NCI-H1048 (cell line): ENCODE data around the gene FAM161A.
"Not testable (repeated sequence)": the region's sequence is repeated elsewhere in the genome, so short reads cannot be mapped to it uniquely, and the experiment has no call there.

ENCODE experiments used
- DNase-seq: peaks from one replicate; lab custom pipeline; 2025; lab: John Stamatoyannopoulos, UW

The FAM161A gene

DNA sequence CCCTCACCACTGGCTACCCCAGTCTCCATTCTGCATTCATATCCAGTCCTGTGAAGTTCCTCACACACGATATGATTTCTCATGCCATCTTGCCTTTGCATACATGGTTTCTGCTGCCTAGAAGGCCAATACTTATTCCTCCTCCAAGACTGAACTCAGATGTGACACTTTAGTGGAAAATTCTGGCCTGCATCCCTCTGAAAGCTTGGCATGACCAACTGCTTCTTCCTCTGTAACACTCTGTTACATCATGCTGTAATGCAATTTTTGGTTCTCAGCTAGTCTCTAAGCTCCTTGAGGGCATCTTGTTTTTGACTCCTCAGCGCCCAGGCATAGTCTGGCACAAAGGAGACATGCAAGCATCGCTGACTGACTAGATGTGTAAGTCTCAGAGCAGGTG, 12.6 kb downstream of the FAM161A start:
- DNase-seq, result no peak

DNA sequence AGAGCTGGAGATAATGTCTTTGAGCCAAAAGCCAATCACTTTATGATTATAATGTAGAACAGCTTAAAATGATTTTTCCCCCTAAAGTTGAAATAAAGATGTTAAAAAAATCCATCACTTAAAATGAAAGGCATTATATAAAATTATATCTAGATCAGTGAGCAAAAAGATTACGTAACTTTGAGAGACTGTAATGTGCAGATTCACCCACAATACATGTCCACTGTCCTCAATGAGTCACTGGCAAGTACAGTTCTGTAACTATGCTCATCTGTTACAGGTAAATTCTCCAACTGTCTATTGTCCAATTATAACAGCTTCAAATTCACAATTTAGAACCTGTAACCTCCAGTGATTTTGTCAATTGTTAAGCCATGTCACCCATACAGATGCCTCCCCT, 19.0 kb downstream of the FAM161A start:
- DNase-seq, result no peak

DNA sequence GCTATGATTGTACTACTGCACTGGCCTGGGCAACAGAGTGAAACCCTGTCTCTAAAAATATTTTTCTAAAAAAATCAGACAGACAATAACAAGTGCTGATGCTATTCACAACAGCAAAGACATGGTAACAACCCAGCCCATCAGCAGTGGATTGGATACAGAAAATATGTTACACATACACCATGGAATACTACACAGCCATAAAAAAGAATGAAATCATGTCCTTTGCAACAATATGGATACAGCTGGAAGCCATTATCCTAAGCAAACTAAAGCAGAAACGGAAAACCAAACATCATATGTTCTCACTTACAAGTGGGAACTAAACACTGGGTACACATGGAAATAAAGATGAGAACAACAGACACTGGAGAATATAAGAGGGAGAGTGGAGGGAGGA, 19.9 kb downstream of the FAM161A start:
- no peak for DNase-seq

DNA sequence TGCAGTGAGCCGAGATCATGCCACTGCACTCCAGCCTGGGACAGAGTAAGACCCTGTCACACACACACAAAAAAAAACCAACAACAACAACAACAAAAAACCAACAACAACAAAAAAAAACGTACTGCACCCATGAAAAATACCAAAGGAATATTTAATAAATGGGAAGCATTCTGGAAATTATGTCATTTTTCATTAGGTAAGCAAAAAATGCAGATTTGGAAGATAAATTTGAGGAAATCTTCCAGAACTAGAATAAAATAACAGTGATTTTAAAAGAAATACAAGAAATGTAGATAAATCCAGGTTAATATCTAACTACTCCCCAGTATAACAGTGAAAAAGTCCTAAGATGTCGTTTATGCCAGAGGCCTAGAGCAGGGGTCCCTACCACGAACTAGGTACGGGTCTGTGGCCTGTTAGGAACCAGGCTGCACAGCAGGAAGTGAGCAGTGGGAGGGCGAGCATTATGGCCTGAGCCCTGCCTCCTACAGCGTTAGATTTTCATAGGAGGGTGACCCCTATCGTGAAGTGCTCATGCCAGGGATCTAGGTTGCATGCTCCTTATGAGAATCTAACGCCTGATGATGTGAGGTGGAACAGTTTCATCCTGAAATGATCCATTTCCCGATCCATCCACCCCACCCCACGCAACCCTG, 21.5 kb downstream of the FAM161A start:
- no peak for DNase-seq

DNA sequence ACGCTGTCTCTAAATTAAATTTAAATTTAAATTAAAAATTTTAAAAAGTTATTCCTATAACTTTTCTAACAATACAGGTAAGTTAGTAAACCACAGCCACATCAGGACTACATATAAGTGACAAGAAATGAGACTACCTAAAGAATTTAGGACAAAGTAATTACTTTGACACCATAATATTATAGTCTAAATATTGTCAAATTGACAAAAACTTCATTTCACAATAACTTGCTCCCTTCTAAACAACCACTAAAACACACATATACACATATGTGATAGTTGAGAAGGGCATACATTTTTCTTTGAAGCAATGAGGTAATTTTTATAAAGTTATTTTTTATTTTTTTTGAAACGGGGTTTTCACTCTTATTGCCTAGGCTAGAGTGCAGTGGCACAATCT, 31.6 kb downstream of the FAM161A start:
- no peak for DNase-seq

DNA sequence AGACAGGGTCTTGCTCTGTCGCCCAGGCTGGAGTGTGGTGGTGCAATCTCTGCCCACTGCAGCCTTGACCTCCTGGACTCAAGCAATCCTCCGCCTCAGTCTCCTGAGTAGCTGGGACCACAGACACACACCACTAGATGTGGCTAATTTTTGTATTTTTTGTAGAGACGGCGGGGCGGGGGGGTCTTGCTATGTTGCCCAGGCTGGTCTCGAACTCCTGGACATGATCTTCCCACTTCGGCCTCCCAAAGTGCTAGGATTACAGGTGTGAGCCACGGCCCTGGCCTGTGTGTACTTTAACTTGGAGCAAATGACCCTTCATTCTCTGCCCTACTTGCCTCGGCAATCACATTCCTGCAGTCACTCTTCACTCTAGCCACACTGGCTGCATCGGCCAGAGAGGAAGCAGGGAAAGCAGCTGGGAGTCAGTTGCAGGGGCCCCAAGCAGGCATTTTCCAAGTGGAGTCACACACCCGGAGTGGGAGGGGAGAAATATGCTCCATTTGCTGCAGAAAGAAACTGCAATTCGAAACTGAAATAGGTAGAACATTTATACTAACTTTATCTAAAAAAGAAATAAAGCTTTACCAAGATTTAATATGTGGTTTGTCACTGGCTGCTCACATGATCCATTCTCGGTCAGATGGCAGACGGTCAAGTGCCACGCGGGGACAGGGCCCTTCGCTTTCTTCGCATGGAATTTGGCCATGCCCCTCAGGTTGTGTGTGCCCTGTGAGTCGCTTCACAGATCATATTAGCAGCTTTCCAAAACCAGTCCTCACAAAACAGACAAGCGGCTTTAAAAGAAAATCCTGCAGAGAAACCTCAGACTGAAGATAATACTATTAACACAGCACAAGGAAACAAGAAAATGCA, 37.1 kb downstream of the FAM161A start:
- DNase-seq, result no peak

DNA sequence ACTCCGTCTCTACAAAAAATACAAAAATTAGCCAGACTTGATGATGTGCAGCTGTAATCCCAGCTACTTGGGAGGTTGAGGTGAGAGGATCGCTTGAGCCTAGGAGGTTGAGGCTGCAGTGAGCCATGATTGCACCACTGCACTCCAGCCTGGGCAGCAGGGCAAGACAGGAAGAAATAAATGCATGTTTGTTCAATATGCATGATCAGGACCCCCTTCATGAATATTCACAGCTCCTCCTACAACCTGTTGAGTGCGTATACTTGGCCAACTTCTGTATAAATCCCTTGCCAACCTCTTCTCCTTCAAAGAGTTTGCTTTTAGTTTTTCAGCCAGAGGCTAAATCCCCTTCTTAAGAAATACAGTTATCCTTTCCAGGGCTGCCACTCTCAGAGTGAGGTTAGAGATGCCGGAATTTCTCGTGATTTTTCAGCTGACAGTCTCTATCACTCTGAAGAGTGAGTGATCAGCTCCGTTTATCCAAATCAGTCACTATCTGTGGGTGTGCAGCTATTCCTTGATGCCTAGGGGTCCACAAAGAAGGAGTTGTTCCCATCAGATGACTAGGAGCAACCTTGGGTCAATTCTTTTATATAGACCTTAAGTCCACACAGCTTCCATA, 39.2 kb downstream of the FAM161A start:
- no peak for DNase-seq

DNA sequence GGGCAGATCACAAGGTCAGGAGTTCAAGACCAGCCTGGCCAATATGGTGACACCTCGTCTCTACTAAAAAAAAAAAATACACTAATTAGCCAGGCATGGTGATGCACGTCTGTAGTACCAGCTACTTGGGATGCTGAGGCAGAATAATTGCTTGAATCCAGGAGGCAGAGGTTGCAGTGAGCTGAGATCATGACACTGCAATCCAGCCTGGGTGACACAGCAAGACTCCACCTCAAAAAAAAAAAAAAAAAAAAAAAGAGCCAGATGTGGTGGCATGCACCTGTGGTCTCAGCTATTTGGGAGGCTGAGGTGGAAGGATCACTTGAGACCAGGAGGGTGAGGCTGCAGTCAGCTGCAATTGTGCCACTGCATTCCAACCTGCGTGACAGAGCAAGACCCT, 40.5 kb downstream of the FAM161A start:
- not testable (repeated sequence) for DNase-seq

DNA sequence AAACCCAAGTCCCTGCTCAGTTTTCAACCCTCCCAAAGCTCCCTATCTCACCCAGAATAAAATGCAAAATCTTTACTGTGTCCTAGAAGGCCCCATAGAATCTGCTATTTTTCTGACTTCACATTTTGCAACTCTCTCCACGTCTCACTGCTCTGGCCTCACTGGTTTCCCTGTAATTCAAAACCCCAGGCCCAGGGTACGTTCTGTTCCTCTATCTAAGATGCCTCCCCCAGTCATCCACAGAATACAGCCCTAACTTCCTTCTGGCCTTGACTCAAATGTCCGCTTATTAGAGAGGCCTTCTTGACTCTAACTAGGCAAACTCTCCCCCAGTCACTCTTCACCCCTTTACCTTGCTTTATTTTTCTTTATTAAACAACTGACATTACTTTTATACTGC, 42.0 kb downstream of the FAM161A start:
- DNase-seq, result no peak

DNA sequence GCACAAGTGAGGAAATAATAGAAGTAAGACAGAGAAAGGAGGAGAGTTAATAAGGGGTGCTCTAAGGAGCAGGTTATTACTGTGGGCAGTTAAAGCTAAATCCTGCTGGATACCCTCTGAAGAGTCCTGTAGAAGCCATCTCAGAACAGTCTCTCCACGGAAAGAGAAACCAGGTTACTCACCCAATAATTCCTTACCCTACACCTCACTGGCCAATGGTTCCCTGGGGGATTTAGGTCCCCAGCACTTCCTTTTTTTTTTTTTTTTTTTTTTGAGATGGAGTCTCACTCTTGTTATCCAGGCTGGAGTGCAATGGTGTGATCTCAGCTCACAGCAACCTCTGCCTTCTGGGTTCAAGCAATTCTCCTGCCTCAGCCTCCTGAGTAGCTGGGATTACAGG, 43.7 kb downstream of the FAM161A start:
- DNase-seq, result not testable (repeated sequence)

DNA sequence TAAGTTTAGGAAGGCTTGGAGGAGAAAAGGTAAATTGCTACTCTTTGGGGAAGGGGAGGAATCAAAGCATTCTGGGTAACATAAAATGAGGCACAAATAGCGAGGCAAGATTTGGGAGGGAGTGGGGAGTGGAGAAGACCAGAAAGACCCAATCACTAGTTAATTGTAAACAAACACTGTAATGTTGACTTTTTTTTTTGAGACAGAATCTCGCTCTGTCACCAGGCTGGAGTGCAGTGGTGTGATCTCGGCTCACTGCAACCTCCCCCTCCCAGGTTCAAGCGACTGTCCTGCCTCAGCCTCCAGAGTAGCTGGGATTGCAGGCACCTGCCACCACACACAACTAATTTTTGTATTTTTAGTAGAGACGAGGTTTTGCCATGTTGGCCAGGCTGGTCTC, 45.2 kb downstream of the FAM161A start:
- not testable (repeated sequence) for DNase-seq

DNA sequence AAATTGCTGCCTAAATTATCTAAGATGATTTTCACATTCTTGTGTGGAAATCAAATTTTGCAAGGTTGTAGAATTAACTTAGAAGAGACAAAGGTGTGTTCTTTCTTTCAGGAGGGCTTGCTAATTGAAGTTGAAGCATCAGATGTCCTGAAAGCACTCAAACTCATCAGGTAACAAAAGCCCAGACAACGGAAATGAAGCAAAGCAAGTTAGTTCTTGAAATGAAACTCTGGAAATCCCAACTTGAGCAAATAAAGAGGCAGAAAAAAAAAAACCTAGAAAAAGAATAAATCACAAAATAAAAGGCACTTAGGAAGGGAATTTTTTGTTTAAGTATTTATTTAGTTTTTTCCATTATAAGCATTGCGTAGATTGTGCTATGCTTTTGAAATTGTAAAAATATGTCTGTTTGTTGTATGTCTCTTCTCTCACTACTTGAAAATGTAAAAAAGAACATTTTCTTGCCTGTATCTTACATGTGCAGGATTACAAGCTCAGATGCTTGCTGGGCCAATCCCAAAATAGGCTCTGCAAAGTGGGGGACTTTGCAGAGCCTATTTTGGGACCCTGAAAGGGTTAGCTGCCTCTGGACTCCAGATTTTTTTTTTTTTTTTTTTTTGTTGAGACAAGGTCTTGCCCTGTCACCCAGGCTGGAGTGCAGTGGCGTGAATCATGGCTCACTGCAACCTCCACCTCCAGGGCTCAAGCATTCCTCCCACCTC, 46.7 kb downstream of the FAM161A start:
- DNase-seq, result no peak

DNA sequence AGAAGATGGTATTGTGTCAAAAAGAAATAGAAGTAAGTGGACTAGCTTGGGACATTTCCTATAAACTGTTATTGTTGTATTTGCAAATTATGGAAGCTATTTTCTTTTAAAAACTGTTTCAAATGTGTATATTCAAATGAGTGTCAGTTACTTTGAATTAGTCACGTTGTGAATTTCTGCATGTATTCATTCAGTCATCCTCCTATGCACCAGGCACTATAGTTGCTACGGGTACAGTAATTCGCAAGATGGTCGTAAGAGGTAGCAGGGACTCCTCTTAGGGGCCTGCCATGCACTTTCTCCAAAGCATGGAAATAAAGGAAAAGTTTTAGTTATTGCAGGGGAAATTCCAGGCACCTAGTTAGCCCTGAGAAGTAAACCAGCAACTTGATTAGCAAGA, 51.3 kb downstream of the FAM161A start:
- no peak for DNase-seq

DNA sequence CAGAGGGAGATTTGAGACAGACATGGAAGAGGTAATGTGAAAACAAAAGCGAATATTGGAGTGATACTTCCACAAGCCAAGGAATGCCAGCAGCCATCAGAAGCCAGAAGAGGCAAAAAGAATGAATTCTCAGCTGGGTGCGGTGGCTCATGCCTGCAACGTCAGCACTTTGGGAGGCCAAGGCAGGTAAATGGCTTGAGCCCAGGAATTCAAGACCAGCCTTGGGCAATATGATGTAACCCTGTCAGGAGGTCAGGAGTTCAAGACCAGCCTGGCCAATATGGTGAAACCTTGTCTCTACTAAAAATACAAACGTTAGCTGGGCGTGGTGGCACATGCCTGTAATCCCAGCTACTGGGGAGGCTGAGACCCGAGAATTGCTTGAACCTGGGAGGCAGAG, 54.8 kb downstream of the FAM161A start:
- no peak for DNase-seq

DNA sequence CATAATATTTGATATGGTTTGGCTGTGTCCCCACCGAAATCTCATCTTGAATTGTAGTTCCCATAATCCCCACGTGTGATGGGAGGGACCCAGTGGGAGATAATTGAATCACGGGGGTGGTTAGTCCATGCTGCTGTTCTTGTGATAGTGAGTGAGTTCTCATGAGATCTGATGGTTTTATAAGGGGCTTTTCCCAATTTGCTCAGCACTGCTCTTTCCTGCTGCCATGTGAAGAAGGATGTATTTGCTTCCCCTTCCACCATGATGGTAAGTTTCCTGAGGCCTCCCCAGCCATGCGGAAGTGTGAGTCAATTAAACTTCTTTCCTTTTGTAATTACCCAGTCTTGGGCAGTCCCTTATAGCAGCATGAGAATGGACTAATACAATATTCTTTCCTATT, 56.4 kb downstream of the FAM161A start:
- not testable (repeated sequence) for DNase-seq

DNA sequence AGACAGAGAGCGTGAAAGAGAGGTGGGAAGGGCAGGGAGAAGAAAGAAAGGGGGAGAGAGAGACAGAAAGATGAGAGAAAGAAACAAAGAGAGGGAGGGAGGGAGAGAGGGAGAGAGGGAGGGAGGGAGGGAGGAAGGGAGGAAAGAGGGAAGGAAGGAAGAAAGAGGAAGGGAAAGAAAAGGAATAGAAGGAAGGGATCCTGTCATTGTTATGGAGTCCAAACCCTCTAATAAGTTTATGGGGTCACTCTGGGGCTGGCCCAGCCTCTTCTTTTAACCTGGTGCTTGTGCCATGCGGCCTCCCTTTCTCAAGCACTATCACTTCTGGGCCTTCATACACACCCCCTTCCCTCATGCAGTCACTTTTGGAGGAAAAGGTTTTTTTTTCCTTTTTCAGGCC, 58.5 kb downstream of the FAM161A start:
- no peak for DNase-seq

DNA sequence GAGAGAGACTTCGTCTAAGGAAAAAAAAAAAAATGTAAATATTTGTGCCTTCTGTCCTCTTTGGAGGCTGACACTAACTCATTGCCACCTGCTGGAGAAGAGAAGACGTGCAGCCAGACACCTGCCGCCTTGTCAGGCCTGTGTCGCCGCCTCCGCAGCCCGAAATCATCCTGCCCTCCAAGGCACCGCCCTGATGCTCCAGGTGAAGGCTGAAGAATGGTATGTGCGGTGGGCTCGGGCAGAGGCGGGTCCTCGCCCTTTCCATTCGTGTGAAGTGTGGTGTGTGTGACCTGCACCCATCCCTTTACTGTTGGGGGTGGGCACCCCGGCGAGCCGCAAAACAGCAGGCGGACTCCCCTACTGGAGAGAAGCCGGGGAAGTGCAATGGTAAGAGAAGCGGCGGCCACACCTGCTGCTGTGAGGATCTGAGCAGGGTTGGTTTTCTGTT, 60.4 kb downstream of the FAM161A start:
- DNase-seq, result peak; percentile 3

DNA sequence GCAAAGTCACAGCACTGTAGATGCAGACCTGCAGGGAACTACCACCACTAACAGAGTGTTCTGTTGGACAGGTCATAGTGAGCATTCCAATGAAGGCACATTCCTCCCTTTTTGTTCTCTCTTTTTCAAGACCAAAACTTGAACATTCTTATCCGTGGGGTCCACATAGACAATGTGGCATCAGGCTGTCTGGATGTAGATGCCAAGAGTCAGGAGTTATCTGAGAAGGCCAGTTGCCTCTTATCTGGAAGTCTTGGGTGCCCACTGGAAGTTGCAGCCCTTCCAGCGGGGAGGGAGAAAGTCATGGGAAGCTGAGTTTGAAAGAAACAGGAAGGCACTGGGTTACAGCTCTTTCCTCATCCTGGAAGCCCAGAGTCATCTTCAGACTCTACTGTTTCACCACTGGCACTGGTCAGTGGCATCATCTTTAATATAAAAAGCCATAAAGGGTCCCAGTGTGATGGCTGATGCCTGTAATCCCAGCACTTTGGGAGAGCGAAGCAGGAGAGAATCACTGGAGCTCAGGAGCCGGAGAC, 61.4 kb downstream of the FAM161A start:
- no peak for DNase-seq

DNA sequence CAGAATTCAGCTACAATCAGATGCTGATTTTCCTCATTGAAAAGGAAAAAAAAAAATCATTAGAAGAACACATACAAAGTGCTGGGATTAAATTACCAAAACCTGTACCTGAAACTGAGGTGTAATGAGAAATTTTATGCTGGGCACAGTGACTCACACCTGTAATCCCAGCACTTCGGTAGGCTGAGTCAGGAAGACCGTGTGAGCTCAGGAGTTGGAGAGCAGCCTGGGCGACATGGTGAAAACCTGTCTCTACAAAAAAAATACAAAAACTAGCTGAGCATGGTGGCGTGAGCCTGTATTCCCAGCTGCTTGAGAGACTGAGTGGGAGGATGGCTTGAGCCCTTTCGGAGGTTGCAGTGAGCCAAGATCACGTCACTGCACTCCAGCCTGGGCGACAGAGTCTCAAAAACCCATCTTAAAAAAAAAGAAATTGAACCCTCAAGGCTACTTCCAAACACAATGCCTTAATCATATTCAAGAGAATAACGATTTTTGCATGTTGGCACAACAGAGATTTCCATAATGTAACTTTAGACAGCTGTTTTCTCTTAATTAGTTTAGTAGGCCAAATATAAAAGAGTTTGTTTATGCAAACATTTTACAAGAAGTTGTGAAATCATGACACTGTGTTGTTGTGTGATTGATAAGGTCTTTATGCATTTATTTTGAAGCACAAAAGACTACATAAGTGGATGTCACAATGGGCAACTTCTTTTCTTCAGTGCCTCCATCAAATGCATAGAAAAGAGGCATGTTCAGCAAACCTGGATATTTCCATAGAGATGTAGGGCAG, 63.9 kb downstream of the FAM161A start:
- peak; percentile 15 for DNase-seq

DNA sequence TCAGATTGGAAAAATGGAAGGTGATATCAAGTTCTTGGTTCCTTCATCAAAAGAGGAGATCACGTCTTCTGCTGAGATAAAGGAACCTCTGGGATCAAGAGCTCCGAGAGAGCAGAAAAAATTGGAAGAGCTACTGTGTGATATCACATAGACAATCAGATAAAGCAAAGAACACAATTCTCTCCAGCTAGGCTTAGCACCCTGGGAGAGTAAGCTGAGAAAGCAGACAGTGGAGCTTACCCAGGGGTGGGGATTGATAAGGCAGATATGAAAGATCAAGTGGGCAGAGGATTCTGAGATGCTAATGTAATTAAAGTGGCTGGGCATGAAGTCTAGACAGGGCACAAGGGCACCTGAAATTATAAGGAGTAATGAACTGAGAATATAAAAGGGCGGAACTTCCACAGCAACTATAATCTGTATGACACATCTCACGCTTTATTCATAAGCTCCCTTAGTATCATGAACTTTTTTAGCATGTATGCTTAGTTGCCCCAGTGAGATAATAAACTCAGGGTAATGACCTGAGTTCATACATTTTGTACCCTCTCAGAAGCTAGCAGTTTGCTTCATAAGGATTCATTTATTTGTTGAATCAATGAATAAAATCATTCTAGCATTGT, 65.8 kb downstream of the FAM161A start:
- DNase-seq, result no peak

DNA sequence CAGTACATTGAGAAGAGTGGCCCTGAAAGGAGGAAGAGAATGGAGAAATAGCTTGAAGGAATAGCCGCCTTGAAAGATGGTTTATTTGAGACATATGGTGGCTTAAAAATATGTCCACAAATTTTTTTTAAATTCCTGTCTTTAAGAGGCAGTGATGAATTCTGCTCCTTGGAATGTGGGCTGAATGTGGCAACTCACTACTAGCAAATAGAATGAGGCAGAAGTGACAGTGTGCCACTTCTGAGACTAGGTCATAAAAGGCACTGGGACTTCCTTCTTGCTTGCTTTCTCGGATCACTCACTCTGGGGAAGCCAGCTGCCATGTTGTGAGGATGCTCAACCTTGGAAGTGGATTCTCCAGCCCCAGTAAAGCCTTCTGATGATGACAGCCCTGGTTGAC, 67.0 kb downstream of the FAM161A start:
- no peak for DNase-seq
